Stomach (tissue), 9 donors: Measurements from ENCODE around the gene CCR2. TPM values are rescaled to one million over a fixed set of nuclear protein-coding genes. Genes with fewer than 3 reads are reported as not detected.

ENCODE experiments used
- DNase-seq, 2 donors: peaks; one replicate each; pipeline versions ENCODE4 v3.0.0 to v3.0.0-alpha.2; 2013 to 2019
- H3K27ac ChIP-seq, 5 donors: fragments of 200-600 bp in 4 of 5; sonication (generic) in 4 of 5; one replicate each; pipeline ENCODE4 v1.5.1; 2013 to 2019; ENCODE audit warnings: mild to moderate bottlenecking in 1 of 5, moderate library complexity in 1 of 5
- H3K27me3 ChIP-seq, 3 donors: fragments of 200-600 bp; sonication (generic); one replicate each; pipeline ENCODE4 v1.5.1; 2017 to 2019; ENCODE audit warnings: mixed run types in 1 of 3
- H3K36me3 ChIP-seq, 4 donors: fragments of 200-600 bp; sonication (generic); 1 replicate in 3 of 4; 2 replicates in 1 of 4; pipeline ENCODE4 v1.5.1; 2016 to 2019
- H3K4me1 ChIP-seq, 4 donors: fragments of 200-600 bp; sonication (generic); one replicate each; pipeline ENCODE4 v1.5.1; 2016 to 2019
- H3K4me3 ChIP-seq, 4 donors: fragments of 200-600 bp; sonication (generic) in 3 of 4; one replicate each; pipeline ENCODE4 v1.5.1; 2016 to 2019; ENCODE audit warnings: mild to moderate bottlenecking in 1 of 4
- H3K9me3 ChIP-seq, 4 donors: fragments of 200-600 bp; sonication (generic); one replicate each; pipeline ENCODE4 v1.5.1; 2016 to 2019
- EP300 ChIP-seq: sonication (generic); formaldehyde crosslinking; IDR thresholded peaks from one replicate; pipeline ENCODE4 v1.6.1; 2017; ENCODE audit warnings: antibody characterized with exemption
- POLR2A ChIP-seq, 4 donors: fragments of 450-650 bp; IDR thresholded peaks; one replicate each; pipeline ENCODE4 v1.6.1; 2016; ENCODE audit warnings: antibody characterized with exemption in 4 of 4, control low read depth in 2 of 4, mild to moderate bottlenecking in 1 of 4, moderate library complexity in 1 of 4
- POLR2AphosphoS5 ChIP-seq, 3 donors: sonication (generic); formaldehyde crosslinking; IDR thresholded peaks; one replicate each; pipeline ENCODE4 v1.6.1; 2016; ENCODE audit warnings: antibody characterized with exemption in 3 of 3
- WGBS, 5 donors: extraction: QIAGEN DNeasy Blood & Tissue Kit in 3 of 5; methylation state at CpG; one replicate each; pipeline versions ENCODE4 v1.1.5 to v1.1.7; 2013 to 2018; 5-methylcytosine and 5-hydroxymethylcytosine counted together
- intact Hi-C: fragments of 100-400 bp; cut with DNase I; formaldehyde crosslinking; loops from one replicate; pipeline ENCODE4 v1.15.1; 2023; ENCODE audit warnings: low total_unique reads
- polyA plus RNA-seq, 3 donors: library from polyadenylated mRNA; stranded (reverse); fragments of 200-250 nt; gene quantifications; one replicate each; pipeline ENCODE4 v1.2.3, GENCODE V29; 2013
- total RNA-seq, 5 donors: library from RNA; depleted of rRNA; stranded (reverse); fragments of >200 nt; gene quantifications; one replicate each; pipeline versions ENCODE4 v1.1.0 to v1.2.3, GENCODE V29; 2014 to 2016
- TF ChIP-seq, protein P1 (sequence below), 7 experiments: fragments of 450-650 bp in 4 of 7; fragments of 200-600 bp in 3 of 7; sonication (generic) in 3 of 7; IDR thresholded peaks; one replicate each; pipeline ENCODE4 v1.5.1; 2016 to 2019; ENCODE audit warnings: antibody characterized with exemption in 7 of 7, control low read depth in 2 of 7, mild to moderate bottlenecking in 1 of 7
- donor health status: healthy with polysubstance abuse.
- donor health status: Bipolar disorder and iron deficiency.
- donor health status: healthy.

Gene CCR2
- total and polyA plus RNA-seq, 8 donors = 0.37 to 2.5 (median 0.61) TPM; not detected in 3

DNA sequence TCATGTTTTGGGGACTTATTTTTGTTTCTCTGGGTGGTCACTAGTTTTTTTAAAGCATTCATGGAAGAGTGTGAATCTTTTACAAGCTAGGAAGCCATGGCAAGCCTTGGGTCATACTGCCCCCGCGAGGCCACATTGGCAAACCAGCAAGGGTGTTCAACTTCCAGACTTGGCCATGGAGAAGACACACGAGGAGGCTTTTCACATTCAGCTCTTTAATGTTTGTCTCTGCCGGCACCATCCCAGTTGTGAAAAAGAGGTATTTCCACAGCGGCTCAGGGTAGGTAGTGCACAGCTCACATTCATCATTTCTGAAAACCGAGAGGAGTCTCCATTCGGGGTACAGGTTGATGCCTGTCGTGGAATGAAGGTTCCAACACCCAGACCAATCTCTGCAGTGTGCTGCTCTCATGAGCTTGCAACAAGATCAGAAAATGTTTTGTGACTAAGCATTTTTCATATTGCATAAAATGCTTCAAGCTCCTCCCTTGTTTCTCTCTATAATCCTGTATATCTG is 24.6 kb downstream of the CCR2 start:
- Histone ChIP-seq H3K4me1 (peaks cover 0 to 27% (median 17%) of the 10 kb centered on the region in 4 donors), H3K27ac (no peak overlapping the region), H3K36me3 (no peaks in the 10 kb centered on the region), H3K4me3 (no peak overlapping the region), H3K27me3 (peaks cover 0 to 15% (median 0%) of the 10 kb centered on the region in 3 donors), H3K9me3 (no peaks in the 10 kb centered on the region)
- TF ChIP-seq, protein P1, sequence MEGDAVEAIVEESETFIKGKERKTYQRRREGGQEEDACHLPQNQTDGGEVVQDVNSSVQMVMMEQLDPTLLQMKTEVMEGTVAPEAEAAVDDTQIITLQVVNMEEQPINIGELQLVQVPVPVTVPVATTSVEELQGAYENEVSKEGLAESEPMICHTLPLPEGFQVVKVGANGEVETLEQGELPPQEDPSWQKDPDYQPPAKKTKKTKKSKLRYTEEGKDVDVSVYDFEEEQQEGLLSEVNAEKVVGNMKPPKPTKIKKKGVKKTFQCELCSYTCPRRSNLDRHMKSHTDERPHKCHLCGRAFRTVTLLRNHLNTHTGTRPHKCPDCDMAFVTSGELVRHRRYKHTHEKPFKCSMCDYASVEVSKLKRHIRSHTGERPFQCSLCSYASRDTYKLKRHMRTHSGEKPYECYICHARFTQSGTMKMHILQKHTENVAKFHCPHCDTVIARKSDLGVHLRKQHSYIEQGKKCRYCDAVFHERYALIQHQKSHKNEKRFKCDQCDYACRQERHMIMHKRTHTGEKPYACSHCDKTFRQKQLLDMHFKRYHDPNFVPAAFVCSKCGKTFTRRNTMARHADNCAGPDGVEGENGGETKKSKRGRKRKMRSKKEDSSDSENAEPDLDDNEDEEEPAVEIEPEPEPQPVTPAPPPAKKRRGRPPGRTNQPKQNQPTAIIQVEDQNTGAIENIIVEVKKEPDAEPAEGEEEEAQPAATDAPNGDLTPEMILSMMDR (IDR thresholded peaks at IDR 0.05) = peak in 5 of 7 experiments; percentile 13 to 62 (median 35)
- no peak for TF ChIP-seq EP300
- whole genome bisulfite sequencing, 5 donors = 43 to 52% (median 44%) methylated on average over 8 of the region's 8 CpGs
- intact Hi-C loops = loop anchor here (10.0 kb wide), 1 partner anchor 434 kb away; the partner anchor contains the start of gene CXCR6
- DNase-seq = peak; percentile 68 to 83

DNA sequence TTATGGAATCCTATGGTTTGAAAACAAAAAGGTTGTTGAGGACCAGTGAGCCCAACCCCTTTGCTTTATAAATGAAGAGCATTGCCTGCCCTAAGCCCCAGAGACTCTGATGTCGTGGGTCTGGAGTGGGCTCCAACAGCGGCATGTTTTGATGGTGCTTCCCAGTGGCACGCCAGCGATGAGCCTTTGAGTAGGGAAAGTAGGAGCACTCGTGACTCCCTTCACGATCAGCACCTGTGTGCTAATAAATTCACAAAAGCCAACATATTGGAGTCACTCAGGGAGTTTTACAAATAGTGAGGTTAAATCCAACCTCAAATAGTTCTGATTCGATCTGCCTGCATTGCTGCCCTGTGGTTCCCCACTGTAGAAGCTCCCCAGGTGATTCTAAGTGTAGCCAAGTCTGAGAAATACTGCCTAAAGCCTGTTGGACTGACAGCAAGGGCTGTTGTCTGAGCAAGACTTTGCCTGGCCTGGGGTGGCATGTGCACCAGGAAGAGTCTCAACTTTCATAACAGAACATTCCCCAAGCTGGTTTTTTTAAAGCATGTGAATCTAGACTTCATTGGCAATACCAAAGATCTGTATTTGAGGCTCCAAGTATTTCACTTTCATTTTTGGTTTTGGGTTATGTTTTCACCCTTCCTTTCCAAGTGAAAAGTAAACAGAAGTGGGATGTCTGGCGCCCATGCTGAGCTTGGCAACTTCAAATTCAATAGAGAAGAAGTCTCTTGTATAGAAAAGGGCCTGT is 26.7 kb downstream of the CCR2 start:
- intact Hi-C loops = no loop called here
- peak overlapping the region in 1 of 5 donors; percentile 66 for H3K27ac ChIP-seq
- peak in 1 of 2 donors; percentile 29 for DNase-seq

DNA sequence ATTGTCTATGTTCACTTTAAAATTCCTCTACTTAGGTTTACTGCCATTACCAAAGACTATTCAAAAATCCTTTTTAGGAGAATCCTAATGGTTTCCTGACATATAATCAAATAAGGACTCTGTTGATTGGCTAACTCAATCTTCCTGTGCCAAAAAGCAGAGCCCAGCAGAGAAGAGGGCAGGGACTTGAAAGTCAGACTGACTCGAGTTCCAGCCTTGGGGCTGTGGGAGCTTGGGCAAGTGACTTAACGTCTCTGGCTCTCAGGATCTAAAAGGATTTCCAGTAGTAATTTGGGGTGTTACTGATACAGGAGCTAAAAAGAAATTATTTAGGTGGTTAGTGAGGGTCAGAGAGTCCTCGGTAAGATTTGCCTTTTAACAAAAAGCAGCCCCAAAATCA is 27.7 kb downstream of the CCR2 start:
- WGBS, 5 donors = 26 to 55% (median 40%) methylated on average over 3 of the region's 3 CpGs
- Histone ChIP-seq H3K4me3 (no peak overlapping the region), H3K9me3 (no peaks in the 10 kb centered on the region), H3K4me1 (peaks cover 0 to 35% (median 20%) of the 10 kb centered on the region in 4 donors), H3K36me3 (no peaks in the 10 kb centered on the region), H3K27ac (no peak overlapping the region), H3K27me3 (no peaks in the 10 kb centered on the region)
- DNase-seq = no peak
- TF ChIP-seq, protein P1 (IDR thresholded peaks at IDR 0.05) = no peak
- TF ChIP-seq EP300 (no peak), POLR2AphosphoS5 (IDR thresholded peaks at IDR 0.05) (no peak), POLR2A (IDR thresholded peaks at IDR 0.05) (no peak)
- intact Hi-C loops = no loop called here

More for the DNA sequence above, 26.7 kb downstream of the CCR2 start:
- Histone ChIP-seq H3K4me3 (no peak overlapping the region), H3K4me1 (peaks cover 0 to 35% (median 20%) of the 10 kb centered on the region in 4 donors), H3K36me3 (no peaks in the 10 kb centered on the region), H3K27me3 (no peaks in the 10 kb centered on the region), H3K9me3 (no peaks in the 10 kb centered on the region)
- TF ChIP-seq EP300 = no peak
- 66 to 78% (median 75%) methylated on average over 8 of the region's 8 CpGs for WGBS, 5 donors

DNA sequence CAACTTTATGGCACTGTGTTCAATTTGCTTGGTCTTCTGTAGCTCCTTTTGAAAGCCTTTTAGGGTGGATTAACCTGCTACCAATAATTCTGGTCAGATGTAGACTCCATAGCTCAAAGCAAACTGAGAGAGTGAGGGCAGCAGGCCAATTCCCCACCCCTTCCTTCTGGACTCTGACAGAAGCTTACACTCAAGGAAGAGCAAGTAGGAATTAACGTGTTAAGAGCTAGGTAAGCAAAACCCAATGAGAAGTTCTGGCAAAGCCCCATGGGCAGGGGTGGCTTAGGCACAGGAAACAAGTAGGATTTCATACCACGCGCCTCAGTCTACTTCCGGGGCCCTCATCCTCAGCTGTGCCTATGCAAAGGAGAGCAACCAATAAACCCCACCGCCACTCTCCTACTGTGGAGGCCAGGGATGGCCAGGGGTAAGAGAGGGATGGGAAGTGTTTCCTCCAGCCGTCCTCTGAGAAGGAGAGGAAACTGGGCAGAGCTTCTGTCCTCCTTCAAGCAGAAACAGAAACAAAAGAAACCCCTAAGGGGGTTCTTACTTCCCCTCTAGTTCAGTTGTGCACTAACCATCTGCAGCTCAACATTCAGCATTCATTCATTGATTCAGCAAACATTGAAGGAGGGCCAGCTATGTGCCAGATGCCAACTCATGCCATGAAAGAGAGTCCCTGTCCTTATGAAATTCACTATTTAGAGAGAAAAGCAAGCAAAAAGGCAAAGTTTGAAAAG is 29.5 kb downstream of the CCR2 start:
- peak; percentile 50 to 55 for DNase-seq
- Histone ChIP-seq H3K36me3 (no peaks in the 10 kb centered on the region), H3K27ac (no peak overlapping the region), H3K9me3 (no peaks in the 10 kb centered on the region), H3K4me3 (no peak overlapping the region), H3K27me3 (no peaks in the 10 kb centered on the region), H3K4me1 (peaks cover 0 to 35% (median 20%) of the 10 kb centered on the region in 4 donors)
- intact Hi-C loops = no loop called here
- TF ChIP-seq, protein P1 (IDR thresholded peaks at IDR 0.05) = no peak
- TF ChIP-seq EP300 (no peak), POLR2A (IDR thresholded peaks at IDR 0.05) (no peak), POLR2AphosphoS5 (IDR thresholded peaks at IDR 0.05) (no peak)
- WGBS, 5 donors = 49 to 75% (median 64%) methylated on average over 6 of the region's 6 CpGs
